Omental fat pad (tissue), 4 donors: ENCODE measurements around the gene ZNF438. TPM values are rescaled to one million over a fixed set of nuclear protein-coding genes. Genes with fewer than 3 reads are reported as not detected.
"Not testable (repeated sequence)": the region's sequence is repeated elsewhere in the genome, so short reads cannot be mapped to it uniquely, and the experiment has no call there.

Experiments
- ATAC-seq: fragments of 150-250 bp; one replicate; pipeline ENCODE4 v1.9.1; 2016; ENCODE audit warnings: mild to moderate bottlenecking, moderate library complexity; ENCODE audit not compliant: low FRiP score
- DNase-seq: peaks from one replicate; pipeline ENCODE4 v3.0.0-alpha.2; 2019; ENCODE audit warnings: low spot score
- total RNA-seq, 4 donors: library from RNA; depleted of rRNA; stranded (reverse); fragments of >200 nt; gene quantifications; one replicate each; pipeline ENCODE4 v1.1.0, GENCODE V29; 2016
- TF ChIP-seq, protein P1 (sequence below), 3 donors: fragments of 450-650 bp; IDR thresholded peaks; one replicate each; pipeline ENCODE4 v1.5.1; 2016 to 2017; ENCODE audit warnings: antibody characterized with exemption in 3 of 3, mild to moderate bottlenecking in 3 of 3, moderate library complexity in 2 of 3

Gene ZNF438
- total RNA-seq, 4 donors from 2014 or later = 8.9 to 22.9 (median 12.3) TPM

DNA sequence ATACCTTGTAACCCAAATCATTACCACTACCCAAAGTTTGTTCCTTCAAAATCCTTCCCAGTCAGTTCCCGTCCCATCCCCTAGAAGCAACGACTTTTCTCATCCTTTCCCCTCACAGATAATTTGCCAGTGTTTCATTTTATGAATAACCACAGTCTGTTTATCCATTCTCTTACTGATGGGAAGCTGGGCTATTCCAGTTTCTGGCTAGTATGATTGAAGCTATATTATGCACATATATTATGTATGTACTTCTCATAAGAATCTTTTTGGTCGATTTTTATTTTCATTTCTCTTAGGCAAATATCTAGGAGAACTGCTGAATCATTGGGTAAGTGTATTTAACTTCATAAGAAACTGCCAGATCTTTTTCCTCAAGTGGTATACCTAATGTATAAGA lies 114.6 kb downstream of the ZNF438 start:
- DNase-seq = no peak
- no peak for ATAC-seq

DNA sequence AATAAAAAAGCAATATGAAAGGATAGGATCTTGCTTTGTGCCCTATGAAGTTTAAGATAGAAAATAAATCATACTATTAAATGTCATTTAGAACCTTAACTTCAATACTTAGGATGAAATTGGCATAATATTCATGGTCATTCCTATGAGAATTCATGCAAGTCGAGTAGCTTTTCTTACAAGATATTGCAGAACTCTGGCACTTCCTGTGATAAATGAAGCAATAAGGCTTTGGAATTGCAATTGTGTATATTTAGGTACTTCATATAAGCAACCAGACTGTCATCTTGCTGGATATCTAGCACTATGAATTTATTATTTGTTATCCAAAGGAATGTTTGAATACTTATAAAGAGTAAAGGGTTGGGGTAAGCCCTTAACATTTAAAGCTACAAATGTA lies 116.5 kb downstream of the ZNF438 start:
- TF ChIP-seq, protein P1, sequence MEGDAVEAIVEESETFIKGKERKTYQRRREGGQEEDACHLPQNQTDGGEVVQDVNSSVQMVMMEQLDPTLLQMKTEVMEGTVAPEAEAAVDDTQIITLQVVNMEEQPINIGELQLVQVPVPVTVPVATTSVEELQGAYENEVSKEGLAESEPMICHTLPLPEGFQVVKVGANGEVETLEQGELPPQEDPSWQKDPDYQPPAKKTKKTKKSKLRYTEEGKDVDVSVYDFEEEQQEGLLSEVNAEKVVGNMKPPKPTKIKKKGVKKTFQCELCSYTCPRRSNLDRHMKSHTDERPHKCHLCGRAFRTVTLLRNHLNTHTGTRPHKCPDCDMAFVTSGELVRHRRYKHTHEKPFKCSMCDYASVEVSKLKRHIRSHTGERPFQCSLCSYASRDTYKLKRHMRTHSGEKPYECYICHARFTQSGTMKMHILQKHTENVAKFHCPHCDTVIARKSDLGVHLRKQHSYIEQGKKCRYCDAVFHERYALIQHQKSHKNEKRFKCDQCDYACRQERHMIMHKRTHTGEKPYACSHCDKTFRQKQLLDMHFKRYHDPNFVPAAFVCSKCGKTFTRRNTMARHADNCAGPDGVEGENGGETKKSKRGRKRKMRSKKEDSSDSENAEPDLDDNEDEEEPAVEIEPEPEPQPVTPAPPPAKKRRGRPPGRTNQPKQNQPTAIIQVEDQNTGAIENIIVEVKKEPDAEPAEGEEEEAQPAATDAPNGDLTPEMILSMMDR (IDR thresholded peaks at IDR 0.05) = no peak
- DNase-seq (no peak), ATAC-seq (no peak)

More for the DNA sequence above, 114.6 kb downstream of the ZNF438 start:
- TF ChIP-seq, protein P1 (IDR thresholded peaks at IDR 0.05) = no peak

DNA sequence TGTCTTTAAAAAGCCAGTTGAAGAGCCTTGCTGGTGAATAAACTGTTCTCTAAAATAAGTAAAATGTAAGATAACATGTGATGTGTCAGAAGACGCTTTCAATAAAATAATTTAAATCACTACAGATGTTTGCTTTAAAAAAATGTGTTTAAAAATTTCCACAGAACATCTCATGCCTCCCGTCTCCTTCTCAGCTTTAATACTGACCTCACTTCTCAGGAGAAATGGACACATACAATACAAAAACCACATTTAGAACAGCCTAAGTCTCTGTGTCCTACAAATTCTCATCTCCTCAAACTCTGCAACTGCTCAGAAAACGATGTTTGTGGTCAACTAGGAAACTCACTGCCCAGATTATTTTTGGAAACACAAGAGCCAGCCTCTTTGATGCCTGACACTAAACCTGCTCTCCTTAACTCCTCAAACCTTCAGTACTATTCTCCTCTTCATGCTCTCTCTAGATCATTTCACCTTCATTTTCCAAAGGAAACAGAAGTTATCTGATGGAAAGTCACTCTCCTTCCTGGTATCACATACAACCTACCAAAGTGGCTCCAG lies 120.3 kb downstream of the ZNF438 start:
- DNase-seq (no peak), ATAC-seq (no peak)
- TF ChIP-seq, protein P1 (IDR thresholded peaks at IDR 0.05) = no peak

DNA sequence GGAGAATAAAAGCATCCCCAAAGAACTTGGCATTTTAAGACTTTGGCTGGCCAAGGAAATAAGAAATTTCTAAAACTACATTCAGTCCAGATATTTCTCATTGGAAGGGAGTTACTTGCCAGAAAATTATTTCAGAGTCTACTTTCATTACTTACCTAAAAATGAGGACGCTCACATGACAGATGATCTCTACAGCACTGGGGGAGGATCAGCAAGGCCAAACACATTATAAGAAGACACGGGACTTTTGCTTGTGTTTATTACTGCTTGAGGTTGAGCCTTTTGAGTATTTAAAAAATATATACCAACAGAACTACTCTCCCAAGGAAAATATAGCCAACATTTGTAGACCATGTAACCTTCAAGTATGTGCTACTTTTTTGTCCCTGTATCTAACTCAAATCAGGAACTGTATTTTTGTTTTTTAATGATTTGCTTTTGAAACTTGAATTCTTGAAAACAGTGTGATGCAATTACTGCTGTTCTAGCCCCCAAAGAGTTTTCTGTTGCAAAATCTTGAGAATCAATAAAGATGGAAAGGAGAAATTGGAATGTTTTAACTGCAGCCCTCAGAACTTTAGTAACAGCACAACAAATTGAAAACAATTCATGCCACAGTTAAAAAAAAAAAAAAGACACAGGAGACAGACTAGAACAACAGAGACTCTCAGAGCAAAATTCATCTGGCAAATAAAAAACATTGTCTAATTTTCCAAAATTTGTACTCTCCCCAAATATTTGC lies 128.1 kb downstream of the ZNF438 start:
- ATAC-seq = no peak
- DNase-seq = no peak
- TF ChIP-seq, protein P1 (IDR thresholded peaks at IDR 0.05) = no peak

DNA sequence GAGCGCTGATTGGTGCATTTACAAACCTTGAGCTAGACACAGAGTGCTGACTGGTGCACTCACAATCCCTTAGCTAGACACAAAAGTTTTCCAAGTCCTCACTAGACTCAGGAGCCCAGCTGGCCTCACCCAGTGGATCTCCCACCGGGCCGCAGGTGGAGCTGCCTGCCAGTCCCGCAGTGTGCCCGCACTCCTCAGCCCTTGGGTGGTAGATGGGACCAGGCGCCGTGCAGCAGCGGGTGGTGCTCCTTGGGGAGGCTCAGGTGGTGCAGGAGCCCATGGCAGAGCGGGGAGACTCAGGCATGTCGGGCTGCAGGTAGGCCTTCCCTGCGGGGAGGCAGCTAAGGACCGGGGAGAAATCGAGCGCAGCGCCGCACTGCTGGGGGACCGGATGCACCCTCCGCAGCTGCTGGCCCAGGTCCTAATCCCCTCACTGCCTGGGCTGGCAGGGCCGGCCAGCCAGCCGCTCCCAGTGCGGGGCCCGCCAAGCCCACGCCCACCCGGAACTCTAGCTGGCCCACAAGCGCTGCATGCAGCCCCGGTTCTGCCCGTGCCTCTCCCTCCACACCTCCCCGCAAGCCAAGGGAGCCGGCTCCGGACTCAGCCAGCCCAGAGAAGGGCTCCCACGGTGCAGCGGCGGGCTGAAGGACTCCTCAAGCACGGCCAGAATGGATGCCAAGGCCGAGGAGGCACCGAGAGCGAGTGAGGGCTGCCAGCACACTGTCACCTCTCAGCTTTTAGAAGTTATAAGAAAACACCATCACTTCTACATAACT lies 128.9 kb downstream of the ZNF438 start:
- TF ChIP-seq, protein P1 (IDR thresholded peaks at IDR 0.05) = no peak
- ATAC-seq = no peak
- DNase-seq = no peak

DNA sequence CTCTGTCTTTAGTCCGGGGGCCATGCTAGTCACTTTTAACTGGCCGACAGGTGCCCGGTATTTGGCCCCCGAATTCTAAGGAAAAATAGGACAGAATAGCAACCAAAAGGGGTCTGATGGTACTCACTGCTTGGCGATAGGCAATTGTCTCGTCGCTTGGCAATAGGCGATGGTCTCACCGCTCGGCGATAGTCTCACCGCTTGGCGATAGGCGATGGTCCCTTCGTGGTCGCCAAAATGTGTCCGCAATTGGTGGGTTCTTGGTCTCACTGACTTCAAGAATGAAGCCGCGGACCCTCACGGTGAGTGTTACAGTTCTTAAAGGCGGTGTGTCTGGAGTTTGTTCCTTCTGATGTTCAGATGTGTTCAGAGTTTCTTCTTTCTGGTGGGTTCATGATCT lies 130.2 kb downstream of the ZNF438 start:
- DNase-seq, ATAC-seq: not testable (repeated sequence)

DNA sequence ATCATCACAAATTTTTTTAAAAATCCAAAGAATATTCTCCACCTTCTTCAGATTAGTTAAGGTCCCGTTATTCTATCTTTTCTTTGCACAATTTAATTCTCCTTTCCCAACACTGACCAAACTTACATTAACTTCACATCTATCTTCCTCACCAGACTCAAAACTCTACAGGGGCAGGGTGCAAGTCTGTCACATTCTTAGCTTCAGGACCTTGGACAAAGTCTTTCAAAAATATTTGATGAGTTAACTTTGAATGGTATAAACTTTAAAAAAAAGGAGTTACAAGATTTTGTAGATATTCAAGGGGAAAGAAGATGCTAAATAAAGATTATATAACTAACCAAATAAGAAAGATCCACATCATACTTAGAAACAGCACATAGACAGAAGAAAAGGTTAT lies 132.7 kb downstream of the ZNF438 start:
- no peak for ATAC-seq
- DNase-seq = no peak
- TF ChIP-seq, protein P1 (IDR thresholded peaks at IDR 0.05) = no peak
